Measurements from ENCODE around the gene CWH43.
"Not testable (repeated sequence)": the region's sequence is repeated elsewhere in the genome, so short reads cannot be mapped to it uniquely, and the experiment has no call there.

The CWH43 gene

GRCh38 chr4:49096627-49097026 lies 110.6 kb downstream of the CWH43 start:
- H3K4me1 Mint-ChIP-seq, H3K27ac Mint-ChIP-seq, DNase-seq, H3K27me3 Mint-ChIP-seq, H3K4me3 Mint-ChIP-seq, CTCF ChIA-PET: not testable (repeated sequence)
- peaks cover 63% of the 10 kb centered on the region for H3K9me3 Mint-ChIP-seq
- H3K36me3 Mint-ChIP-seq = peaks cover 52% of the 10 kb centered on the region

GRCh38 chr4:49097071-49097470 lies 111.0 kb downstream of the CWH43 start:
- H3K27ac Mint-ChIP-seq, H3K4me3 Mint-ChIP-seq, H3K27me3 Mint-ChIP-seq, DNase-seq, H3K4me1 Mint-ChIP-seq, CTCF ChIA-PET: not testable (repeated sequence)
- H3K36me3 Mint-ChIP-seq = peaks cover 48% of the 10 kb centered on the region
- peaks cover 59% of the 10 kb centered on the region for H3K9me3 Mint-ChIP-seq

DNA sequence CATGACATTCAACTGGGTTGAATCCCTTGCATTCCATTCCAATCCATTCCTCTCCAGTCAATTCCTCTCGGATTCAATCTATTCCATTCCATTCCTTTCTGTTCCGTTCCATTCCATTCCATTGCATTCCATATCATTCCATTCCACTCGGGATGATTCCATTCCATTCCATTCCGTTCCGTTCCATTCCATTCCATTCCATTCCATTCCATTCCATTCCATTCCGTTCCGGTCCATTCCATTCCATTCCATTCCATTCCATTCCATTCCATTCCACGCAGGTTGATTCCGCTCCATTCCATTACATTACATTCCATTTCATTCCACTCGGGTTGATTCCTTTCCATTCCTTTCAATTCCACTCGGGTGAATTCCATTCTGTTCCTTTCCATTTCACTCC lies 111.4 kb downstream of the CWH43 start:
- H3K4me3 Mint-ChIP-seq, H3K27ac Mint-ChIP-seq, H3K27me3 Mint-ChIP-seq, DNase-seq, CTCF ChIA-PET, H3K4me1 Mint-ChIP-seq: not testable (repeated sequence)
- Mint-ChIP-seq H3K9me3 (peaks cover 59% of the 10 kb centered on the region), H3K36me3 (peaks cover 47% of the 10 kb centered on the region)

GRCh38 chr4:49098034-49098759 lies 112.1 kb downstream of the CWH43 start:
- DNase-seq, CTCF ChIA-PET, H3K27ac Mint-ChIP-seq, H3K4me1 Mint-ChIP-seq, H3K27me3 Mint-ChIP-seq, H3K4me3 Mint-ChIP-seq: not testable (repeated sequence)
- H3K9me3 Mint-ChIP-seq = peaks cover 61% of the 10 kb centered on the region
- H3K36me3 Mint-ChIP-seq = peaks cover 49% of the 10 kb centered on the region

DNA sequence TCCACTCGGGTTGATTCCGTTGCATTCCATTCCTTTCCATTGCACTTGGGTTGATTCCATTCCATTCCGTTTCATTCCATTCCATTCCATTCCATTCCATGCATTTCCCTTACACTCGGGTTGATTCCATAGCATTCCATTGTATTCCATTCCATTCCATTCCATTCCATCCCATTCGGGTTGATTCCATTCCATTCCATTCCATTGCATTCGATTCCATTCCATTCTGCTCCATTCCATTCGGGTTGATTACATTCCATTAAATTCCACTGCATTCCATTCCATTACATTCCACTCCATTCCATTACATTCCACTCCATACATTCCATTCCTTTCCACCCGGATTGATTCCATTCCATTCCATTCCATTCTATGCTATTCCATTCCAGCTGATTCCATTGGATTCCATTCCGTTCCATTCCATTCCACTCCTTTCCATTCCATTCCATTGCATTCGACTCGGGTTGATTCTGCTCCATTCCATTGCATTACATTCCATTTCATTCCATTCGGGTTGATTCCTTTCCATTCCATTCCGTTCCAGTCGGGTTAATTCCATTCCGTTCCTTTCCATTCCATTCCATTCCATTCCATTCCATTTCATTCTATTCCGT lies 113.9 kb downstream of the CWH43 start:
- H3K27me3 Mint-ChIP-seq, H3K27ac Mint-ChIP-seq, DNase-seq, H3K4me1 Mint-ChIP-seq, H3K4me3 Mint-ChIP-seq, CTCF ChIA-PET: not testable (repeated sequence)
- H3K9me3 Mint-ChIP-seq = peaks cover 77% of the 10 kb centered on the region
- peaks cover 59% of the 10 kb centered on the region for H3K36me3 Mint-ChIP-seq

GRCh38 chr4:49102344-49102898 lies 116.3 kb downstream of the CWH43 start:
- H3K4me3 Mint-ChIP-seq, H3K4me1 Mint-ChIP-seq, H3K27me3 Mint-ChIP-seq, H3K27ac Mint-ChIP-seq, CTCF ChIA-PET, DNase-seq: not testable (repeated sequence)
- Mint-ChIP-seq H3K9me3 (peaks cover 82% of the 10 kb centered on the region), H3K36me3 (peaks cover 68% of the 10 kb centered on the region)

DNA sequence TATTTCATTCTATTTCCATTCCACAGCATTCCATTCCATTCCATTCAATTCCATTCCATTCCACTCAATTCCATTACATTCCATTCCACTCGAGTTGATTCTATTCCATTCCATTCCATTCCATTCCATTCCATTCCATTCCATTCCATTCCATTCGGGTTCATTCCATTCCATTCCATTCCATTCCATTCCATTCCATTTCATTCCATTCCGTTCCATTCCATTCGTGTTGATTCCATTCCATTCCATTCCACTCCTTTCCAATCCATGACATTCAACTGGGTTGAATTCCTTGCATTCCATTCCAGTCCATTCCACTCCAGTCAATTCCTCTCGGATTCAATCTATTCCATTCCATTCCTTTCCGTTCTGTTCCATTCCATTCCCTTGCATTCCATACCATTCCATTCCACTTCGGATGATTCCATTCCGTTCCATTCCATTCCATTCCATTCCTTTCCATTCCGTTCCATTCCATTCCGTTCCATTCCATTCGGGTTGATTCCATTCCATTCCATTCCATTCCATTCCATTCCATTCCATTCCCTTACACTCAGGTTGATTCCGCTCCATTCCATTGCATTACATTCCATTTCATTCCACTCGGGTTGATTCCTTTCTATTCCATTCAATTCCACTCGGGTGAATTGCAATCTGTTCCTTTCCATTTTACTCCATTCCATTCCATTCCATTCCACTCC lies 117.5 kb downstream of the CWH43 start:
- H3K4me1 Mint-ChIP-seq, CTCF ChIA-PET, H3K27me3 Mint-ChIP-seq, H3K4me3 Mint-ChIP-seq, DNase-seq, H3K27ac Mint-ChIP-seq: not testable (repeated sequence)
- H3K9me3 Mint-ChIP-seq = peaks cover 82% of the 10 kb centered on the region
- H3K36me3 Mint-ChIP-seq = peaks cover 69% of the 10 kb centered on the region

GRCh38 chr4:49104231-49104930 lies 118.3 kb downstream of the CWH43 start:
- DNase-seq, H3K27ac Mint-ChIP-seq, H3K27me3 Mint-ChIP-seq, CTCF ChIA-PET, H3K4me1 Mint-ChIP-seq, H3K4me3 Mint-ChIP-seq: not testable (repeated sequence)
- Mint-ChIP-seq H3K36me3 (peaks cover 63% of the 10 kb centered on the region), H3K9me3 (peaks cover 76% of the 10 kb centered on the region)

DNA sequence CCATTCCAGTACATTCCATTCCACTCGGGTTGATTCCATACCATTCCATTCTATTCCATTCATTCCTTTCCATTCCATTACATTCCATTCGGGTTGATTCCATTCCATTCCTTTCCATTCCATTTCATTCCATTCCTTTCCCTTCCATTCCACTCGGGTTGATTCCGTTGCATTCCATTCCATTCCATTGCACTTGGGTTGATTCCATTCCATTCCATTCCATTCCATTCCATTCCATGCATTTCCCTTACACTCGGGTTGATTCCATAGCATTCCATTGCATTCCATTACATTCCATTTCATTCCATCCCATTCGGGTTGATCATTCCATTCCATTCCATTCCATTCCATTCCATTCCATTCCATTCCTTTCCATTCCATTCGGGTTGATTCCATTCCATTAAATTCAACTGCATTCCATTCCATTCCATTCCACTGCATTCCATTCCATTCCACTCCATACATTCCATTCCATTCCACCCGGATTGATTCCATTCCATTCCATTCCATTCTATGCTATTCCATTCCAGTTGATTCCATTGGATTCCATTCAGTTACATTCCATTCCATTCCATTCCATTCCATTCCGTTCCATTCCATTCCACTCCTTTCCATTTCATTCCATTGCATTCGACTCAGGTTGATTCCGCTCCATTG lies 119.3 kb downstream of the CWH43 start:
- H3K27me3 Mint-ChIP-seq, DNase-seq, H3K4me1 Mint-ChIP-seq, H3K4me3 Mint-ChIP-seq, CTCF ChIA-PET: not testable (repeated sequence)
- H3K9me3 Mint-ChIP-seq = peaks cover 77% of the 10 kb centered on the region
- H3K27ac Mint-ChIP-seq = peak overlapping the region; percentile 1
- H3K36me3 Mint-ChIP-seq = peaks cover 63% of the 10 kb centered on the region

DNA sequence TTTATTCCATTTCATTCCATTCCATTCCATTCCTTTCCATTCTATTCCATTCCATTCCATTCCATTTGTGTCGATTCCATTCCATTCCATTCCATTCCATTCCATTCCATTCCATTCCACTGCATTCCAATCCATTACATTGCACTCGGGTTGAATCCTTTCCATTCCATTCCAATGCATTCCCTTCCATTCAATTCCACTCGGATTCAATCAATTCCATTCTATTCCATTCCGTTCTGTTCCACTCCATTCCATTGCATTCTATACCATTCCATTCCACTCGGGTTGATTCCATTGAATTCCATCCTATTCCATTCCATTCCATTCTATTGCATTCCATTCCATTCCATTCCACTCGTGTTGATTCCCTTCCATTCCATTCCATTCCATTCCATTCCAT lies 121.2 kb downstream of the CWH43 start:
- CTCF ChIA-PET, H3K4me1 Mint-ChIP-seq, H3K4me3 Mint-ChIP-seq, H3K27ac Mint-ChIP-seq, DNase-seq, H3K27me3 Mint-ChIP-seq: not testable (repeated sequence)
- Mint-ChIP-seq H3K36me3 (peaks cover 66% of the 10 kb centered on the region), H3K9me3 (peaks cover 89% of the 10 kb centered on the region)

GRCh38 chr4:49108183-49108978 lies 122.3 kb downstream of the CWH43 start:
- DNase-seq, H3K4me3 Mint-ChIP-seq: not testable (repeated sequence)

GRCh38 chr4:49109567-49110166 lies 123.6 kb downstream of the CWH43 start:
- H3K27me3 Mint-ChIP-seq, H3K27ac Mint-ChIP-seq, H3K4me1 Mint-ChIP-seq, CTCF ChIA-PET, H3K4me3 Mint-ChIP-seq, DNase-seq: not testable (repeated sequence)
- Mint-ChIP-seq H3K36me3 (peaks cover 55% of the 10 kb centered on the region), H3K9me3 (peaks cover 88% of the 10 kb centered on the region)

More at GRCh38 chr4:49108183-49108978, 122.3 kb downstream of the CWH43 start:
- H3K4me1 Mint-ChIP-seq, H3K27ac Mint-ChIP-seq, H3K27me3 Mint-ChIP-seq, CTCF ChIA-PET: not testable (repeated sequence)
- peaks cover 88% of the 10 kb centered on the region for H3K9me3 Mint-ChIP-seq
- peaks cover 61% of the 10 kb centered on the region for H3K36me3 Mint-ChIP-seq

DNA sequence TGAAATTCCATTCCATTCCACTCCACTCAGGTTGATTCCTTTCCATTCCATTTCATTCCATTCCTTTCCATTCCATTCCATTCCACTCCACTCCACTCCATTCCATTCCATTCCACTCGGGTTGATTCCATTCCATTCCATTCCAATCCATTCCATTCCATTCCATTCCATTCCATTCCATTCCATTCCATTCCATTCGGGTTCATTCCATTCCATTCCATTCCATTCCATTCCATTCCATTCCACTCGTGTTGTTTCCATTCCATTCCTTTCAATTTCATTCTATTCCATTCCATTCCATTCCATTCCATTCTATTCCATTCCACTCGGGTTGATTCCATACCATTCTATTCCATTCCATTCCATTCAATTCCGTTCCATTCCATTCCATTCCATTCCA lies 124.5 kb downstream of the CWH43 start:
- H3K4me1 Mint-ChIP-seq, H3K27ac Mint-ChIP-seq, H3K4me3 Mint-ChIP-seq, DNase-seq, CTCF ChIA-PET, H3K27me3 Mint-ChIP-seq: not testable (repeated sequence)
- H3K9me3 Mint-ChIP-seq = peaks cover 88% of the 10 kb centered on the region
- peaks cover 48% of the 10 kb centered on the region for H3K36me3 Mint-ChIP-seq

All from activated naive CD4-positive, alpha-beta T cell treated with anti-CD3 and anti-CD28 coated beads, Interleukin-2, amount 10 ng/mL, durations not matched to agents 7 days and 5 days (primary cell).